ENCODE results near the gene AMHR2.
"Not testable (repeated sequence)": the region's sequence is repeated elsewhere in the genome, so short reads cannot be mapped to it uniquely, and the experiment has no call there.

Gene AMHR2

DNA sequence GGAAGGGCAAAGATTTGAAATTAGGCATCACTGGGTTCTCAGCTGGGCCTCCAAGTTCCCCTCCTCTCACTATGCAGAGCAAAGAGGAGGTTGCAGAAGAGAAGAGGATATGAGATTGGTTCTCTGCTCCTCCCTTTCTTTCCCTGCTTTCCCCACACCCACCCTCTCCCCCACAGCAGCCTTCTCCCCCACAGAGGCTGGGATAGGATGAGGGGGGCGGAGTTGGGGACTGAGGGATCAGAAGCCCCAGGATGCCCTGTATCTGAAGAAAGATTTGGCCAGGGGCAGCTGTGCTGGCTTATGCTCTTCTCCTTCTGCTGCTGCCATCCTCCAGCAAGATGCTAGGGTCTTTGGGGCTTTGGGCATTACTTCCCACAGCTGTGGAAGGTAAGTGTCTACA is at the start of gene AMHR2:
AMHR2 (plus strand) TSS at position 259 of the 400 bp plus-strand sequence; CDS start at position 339, 80 bp downstream.
- Mint-ChIP-seq H3K27ac (peak within 1 kb of the TSS; percentile 50), H3K36me3 (no peaks in the 10 kb centered on the region), H3K4me1 (peaks cover 22% of the 10 kb centered on the region), H3K4me3 (no peak within 1 kb of the TSS), H3K9me3 (no peaks in the 10 kb centered on the region)
- DNase-seq (ENCODE audit: low spot score in 2 of 2) (no peak), ATAC-seq (no peak)

DNA sequence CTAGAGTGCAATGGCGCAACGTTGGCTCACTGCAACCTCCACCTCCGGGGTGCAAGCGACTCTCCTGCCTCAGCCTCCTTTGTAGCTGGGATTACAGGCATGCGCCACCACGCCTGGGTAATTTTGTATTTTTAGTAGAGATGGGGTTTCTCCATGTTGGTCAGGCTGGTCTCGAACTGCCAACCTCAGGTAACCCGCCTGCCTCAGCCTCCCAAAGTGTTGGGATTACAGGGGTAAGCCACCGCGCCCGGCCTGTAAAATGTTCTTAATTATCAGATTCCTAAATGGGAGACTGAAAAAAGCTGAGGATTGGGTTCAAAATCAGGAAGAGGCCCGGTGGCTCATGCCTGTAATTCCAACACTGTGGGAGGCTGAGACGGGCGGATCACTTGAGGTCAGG is 49.4 kb upstream of the AMHR2 start:
- not testable (repeated sequence) for DNase-seq (ENCODE audit: low spot score in 2 of 2); H3K36me3 Mint-ChIP-seq; H3K4me3 Mint-ChIP-seq; ATAC-seq; H3K9me3 Mint-ChIP-seq
- H3K27ac Mint-ChIP-seq, result peak overlapping the region; percentile 54
- H3K4me1 Mint-ChIP-seq, result peaks cover 25% of the 10 kb centered on the region

DNA sequence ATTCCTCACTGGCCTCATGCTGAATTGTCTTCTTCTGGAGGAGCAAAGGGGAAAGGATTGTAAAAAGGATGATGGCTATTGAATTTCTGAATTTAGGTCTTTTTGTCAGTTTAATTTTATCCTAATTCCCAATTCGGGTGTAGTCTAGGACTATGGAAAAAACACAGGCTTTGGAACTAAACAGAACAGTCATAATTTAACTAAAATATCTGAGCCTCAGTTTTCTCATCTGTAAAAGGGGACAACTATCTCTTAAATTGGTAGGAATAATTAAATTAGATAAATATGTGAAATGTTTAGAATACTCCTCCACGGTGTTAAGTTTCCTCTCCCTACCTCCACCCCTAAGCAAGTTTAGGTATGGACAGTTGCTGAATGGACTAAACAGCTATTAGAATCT is 46.9 kb upstream of the AMHR2 start:
- Mint-ChIP-seq H3K36me3 (peaks cover 14% of the 10 kb centered on the region), H3K9me3 (no peaks in the 10 kb centered on the region), H3K4me1 (peaks cover 23% of the 10 kb centered on the region), H3K4me3 (no peak overlapping the region), H3K27ac (peak overlapping the region; percentile 26)
- DNase-seq (ENCODE audit: low spot score in 2 of 2) (no peak), ATAC-seq (no peak)

DNA sequence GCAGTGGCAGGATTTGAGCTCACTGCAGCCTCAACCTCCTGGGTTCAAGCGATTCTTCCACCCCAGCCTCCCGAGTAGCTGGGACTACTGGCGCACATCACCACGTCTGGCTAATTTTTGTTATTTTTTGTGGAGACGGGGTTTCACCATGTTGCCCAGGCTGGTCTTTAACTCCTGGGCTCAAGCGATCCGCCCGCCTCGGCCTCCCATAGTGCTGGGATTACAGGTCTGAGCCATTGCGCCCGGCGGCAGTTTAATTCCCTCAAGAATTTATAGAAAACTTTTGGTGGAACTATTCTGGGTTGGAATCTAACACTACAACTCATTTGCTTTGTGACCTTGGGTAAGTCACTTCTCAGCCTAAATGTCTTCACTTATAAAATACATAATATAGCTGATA is 45.4 kb upstream of the AMHR2 start:
- Mint-ChIP-seq H3K9me3 (no peaks in the 10 kb centered on the region), H3K4me1 (peaks cover 26% of the 10 kb centered on the region), H3K36me3 (peaks cover 29% of the 10 kb centered on the region), H3K27ac (no peak overlapping the region), H3K4me3 (no peak overlapping the region)
- DNase-seq (ENCODE audit: low spot score in 2 of 2), result no peak
- no peak for ATAC-seq

DNA sequence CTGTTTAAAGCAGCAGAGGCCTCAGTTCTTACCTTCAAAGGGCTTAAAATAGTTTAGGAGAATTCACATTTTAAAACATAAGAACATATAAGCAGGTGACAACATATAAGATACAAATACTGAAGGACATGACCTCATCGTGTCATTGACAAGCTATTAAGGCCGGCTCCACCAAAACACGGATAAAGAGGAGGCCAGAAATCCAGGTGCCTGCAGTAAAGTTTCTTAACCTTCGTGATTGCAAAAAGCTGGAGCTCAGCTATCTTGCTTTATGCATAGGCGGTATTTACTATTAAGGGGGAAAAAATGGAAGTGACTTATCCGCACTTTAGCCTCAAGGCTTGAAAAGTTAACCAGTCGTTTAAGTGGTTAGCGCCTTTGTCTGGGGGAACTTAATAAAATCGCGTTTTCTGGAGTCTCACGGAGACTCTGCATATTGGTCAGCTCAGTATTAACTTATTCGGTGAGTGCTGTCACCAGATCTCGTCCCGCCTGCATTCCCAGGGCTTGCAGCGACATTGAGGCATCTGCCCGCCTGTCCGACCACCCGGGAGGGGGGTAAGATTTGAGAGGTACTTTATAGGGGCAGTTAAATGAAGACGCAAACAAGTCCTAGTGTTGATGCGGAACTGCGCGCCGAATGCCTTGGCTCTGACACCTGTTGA is 44.8 kb upstream of the AMHR2 start:
- ATAC-seq (no peak), DNase-seq (ENCODE audit: low spot score in 2 of 2) (no peak)
- Mint-ChIP-seq H3K4me3 (no peak overlapping the region), H3K36me3 (peaks cover 35% of the 10 kb centered on the region), H3K4me1 (peaks cover 33% of the 10 kb centered on the region), H3K9me3 (no peaks in the 10 kb centered on the region), H3K27ac (no peak overlapping the region)

DNA sequence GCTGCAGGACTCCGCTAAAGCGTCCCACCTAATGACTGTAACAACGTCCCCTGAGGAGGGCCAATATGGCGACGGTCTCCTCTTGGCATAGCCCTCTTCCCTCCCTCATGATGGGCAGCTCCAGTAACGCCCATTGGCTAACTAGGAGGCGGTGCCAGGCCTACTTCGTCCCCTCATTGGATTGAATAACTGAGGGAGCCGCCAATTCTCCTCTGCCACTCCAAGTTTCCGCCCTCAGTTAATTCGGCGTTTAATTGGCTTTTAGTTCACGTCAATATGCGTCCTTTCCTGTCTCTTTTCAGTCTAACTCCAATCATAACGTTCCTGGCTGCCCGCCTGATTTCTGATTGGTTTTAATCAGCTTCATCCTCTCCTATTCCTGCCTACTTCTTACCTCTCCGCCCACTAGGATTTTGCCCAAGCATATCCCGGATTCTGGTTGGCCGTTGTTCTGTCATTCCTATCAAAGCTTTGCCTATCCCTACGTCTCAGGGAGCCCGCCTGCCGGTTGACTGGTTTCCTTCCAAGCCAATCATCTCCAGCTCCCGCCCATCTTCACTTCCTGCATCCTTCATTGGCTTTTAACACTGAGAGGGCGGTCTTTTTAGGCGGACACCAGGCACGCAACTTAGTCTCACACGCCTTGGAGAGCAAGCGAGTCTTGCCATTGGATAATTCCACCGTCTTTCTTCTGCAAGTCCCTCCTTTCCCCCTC is 44.1 kb upstream of the AMHR2 start:
- DNase-seq (ENCODE audit: low spot score in 2 of 2) (peak; percentile 95 to 99), ATAC-seq (peak; percentile 84)
- Mint-ChIP-seq H3K27ac (no peak overlapping the region), H3K9me3 (no peaks in the 10 kb centered on the region), H3K4me3 (no peak overlapping the region), H3K36me3 (peaks cover 42% of the 10 kb centered on the region), H3K4me1 (peaks cover 34% of the 10 kb centered on the region)

DNA sequence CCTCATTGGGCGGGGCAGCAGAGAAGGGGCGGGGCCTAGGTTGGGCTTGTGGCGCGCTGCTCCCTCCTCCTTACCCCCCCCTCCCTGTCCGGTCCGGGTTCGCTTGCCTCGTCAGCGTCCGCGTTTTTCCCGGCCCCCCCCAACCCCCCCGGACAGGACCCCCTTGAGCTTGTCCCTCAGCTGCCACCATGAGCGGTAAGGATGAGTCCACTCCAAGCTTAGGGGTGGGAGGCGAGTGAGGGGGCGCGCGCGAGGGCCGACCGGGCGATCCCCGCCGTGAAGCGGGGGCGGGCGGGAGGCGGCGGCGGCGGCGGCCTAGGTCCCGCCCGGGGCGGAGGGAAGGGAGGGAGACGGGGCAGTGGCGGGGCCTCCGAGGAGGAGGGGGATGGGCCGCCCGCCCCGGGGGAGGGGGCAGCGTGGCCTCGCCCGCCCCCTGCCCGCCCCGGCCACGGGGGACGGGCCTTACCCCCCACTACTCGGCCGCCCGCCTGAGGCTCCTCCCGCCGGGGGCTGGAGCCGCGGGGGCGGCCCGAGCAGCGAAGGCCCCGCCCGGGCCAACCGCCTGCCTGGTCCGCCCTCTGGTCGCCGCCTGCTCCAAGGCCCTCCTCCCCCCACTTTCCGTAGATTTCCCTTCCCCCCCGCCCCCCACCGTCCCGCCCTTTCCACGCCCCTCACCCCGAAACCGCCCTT is 43.4 kb upstream of the AMHR2 start, which contains the start of gene SP1:
SP1 (plus strand) TSS at position 73 of the 690 bp plus-strand sequence; CDS start at position 189, 116 bp downstream.
- H3K27ac Mint-ChIP-seq, result no peak within 1 kb of the TSS
- peaks cover 49% of the 10 kb centered on the region for H3K36me3 Mint-ChIP-seq
- peaks cover 34% of the 10 kb centered on the region for H3K4me1 Mint-ChIP-seq
- DNase-seq (ENCODE audit: low spot score in 2 of 2), result peak in 1 of 2 donors; percentile 78
- H3K9me3 Mint-ChIP-seq, result no peaks in the 10 kb centered on the region
- peak; percentile 71 for ATAC-seq
- H3K4me3 Mint-ChIP-seq, result no peak within 1 kb of the TSS

DNA sequence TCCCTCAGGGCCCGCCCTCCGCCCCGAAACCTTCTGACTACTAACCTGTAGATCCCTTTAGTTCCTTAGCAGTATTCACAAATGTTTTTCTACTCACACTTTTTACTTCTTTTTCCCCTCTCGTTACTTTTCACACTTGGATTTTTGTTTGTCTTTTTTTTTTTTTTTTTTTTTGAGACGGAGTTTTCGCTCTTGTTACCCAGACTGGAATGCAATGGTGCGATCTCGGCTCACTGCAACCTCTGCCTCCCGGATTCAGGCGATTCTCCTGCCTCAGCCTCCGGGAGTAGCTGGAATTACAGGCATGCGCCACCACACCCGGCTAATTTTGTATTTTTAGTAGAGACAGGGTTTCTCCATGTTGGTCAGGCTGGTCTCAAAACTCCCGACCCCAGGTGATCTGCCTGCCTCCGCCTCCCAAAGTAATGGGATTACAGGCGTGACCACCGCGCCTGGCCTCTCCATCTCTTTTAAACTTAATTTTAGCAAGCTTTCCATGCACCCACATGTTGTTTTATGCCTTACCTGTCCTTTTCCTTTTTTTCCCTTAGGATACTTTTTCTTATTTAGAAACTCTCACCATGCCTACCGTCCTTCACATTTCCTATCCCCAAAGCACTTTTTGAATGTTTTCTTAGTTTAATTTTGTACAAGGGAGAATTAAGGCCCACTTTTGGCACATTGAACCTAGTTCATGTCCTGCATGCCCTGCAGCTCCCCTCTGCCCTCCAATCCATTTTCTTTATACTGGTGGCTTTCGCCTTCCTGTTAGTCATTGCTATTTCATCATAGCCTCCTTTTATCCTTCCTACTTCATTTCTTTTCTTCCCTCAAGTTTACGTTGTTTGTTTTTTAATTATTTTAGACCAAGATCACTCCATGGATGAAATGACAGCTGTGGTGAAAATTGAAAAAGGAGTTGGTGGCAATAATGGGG is 42.6 kb upstream of the AMHR2 start:
- ATAC-seq, result no peak
- no peaks in the 10 kb centered on the region for H3K9me3 Mint-ChIP-seq

DNA sequence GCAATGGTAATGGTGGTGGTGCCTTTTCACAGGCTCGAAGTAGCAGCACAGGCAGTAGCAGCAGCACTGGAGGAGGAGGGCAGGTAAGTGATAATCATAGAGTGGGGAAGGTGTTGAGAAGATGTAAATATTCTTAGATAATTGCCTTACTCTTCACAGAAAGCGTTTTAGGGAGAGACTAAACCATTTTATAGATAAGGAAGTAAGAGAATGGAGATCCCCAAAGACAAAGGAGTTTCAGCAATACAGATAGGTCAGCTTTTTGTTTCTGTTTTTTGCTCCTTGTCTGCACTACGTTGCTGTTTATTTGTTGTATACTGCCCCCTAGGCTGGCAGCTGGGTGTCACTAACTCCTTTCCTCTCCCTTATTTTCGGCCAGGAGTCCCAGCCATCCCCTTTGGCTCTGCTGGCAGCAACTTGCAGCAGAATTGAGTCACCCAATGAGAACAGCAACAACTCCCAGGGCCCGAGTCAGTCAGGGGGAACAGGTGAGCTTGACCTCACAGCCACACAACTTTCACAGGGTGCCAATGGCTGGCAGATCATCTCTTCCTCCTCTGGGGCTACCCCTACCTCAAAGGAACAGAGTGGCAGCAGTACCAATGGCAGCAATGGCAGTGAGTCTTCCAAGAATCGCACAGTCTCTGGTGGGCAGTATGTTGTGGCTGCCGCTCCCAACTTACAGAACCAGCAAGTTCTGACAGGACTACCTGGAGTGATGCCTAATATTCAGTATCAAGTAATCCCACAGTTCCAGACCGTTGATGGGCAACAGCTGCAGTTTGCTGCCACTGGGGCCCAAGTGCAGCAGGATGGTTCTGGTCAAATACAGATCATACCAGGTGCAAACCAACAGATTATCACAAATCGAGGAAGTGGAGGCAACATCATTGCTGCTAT is 41.7 kb upstream of the AMHR2 start:
- no peaks in the 10 kb centered on the region for H3K9me3 Mint-ChIP-seq
- peaks cover 44% of the 10 kb centered on the region for H3K4me1 Mint-ChIP-seq
- H3K27ac Mint-ChIP-seq, result peak overlapping the region; percentile 54
- ATAC-seq (no peak), DNase-seq (ENCODE audit: low spot score in 2 of 2) (peak in 1 of 2 donors; percentile 61)
- H3K36me3 Mint-ChIP-seq, result peaks cover 66% of the 10 kb centered on the region
- H3K4me3 Mint-ChIP-seq, result no peak overlapping the region

More for the DNA sequence above, 42.6 kb upstream of the AMHR2 start:
- Mint-ChIP-seq H3K36me3 (peaks cover 57% of the 10 kb centered on the region), H3K4me3 (no peak overlapping the region), H3K27ac (no peak overlapping the region), H3K4me1 (peaks cover 37% of the 10 kb centered on the region)
- no peak for DNase-seq (ENCODE audit: low spot score in 2 of 2)

DNA sequence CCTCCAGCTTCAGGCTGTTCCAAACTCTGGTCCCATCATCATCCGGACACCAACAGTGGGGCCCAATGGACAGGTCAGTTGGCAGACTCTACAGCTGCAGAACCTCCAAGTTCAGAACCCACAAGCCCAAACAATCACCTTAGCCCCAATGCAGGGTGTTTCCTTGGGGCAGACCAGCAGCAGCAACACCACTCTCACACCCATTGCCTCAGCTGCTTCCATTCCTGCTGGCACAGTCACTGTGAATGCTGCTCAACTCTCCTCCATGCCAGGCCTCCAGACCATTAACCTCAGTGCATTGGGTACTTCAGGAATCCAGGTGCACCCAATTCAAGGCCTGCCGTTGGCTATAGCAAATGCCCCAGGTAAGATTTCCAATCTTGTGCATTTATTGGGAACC is 40.4 kb upstream of the AMHR2 start:
- DNase-seq (ENCODE audit: low spot score in 2 of 2) (no peak), ATAC-seq (no peak)
- H3K9me3 Mint-ChIP-seq, result no peaks in the 10 kb centered on the region
- no peak overlapping the region for H3K4me3 Mint-ChIP-seq
- H3K36me3 Mint-ChIP-seq, result peaks cover 79% of the 10 kb centered on the region
- H3K4me1 Mint-ChIP-seq, result peaks cover 47% of the 10 kb centered on the region
- H3K27ac Mint-ChIP-seq, result peak overlapping the region; percentile 54

DNA sequence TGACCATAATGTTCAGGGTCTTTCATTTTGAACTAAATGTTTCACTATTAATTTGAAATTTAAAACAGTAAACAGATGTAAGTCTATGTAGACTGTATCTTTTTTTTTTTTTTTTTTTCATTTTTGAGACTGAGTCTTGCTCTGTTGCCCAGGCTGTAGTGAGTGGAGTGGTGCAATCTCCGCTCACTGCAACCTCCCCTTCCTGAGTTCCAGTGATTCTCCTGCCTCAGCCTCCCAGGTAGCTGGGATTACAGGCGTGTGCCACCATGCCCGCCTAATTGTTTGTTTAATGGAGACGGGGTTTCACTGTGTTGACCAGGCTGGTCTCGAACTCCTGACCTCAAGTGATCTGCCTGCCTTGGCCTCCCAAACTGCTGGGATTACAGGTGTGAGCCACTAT is 37.3 kb upstream of the AMHR2 start:
- H3K9me3 Mint-ChIP-seq; DNase-seq (ENCODE audit: low spot score in 2 of 2); ATAC-seq: not testable (repeated sequence)
- peaks cover 60% of the 10 kb centered on the region for H3K4me1 Mint-ChIP-seq
- H3K4me3 Mint-ChIP-seq, result peak overlapping the region; percentile 46
- H3K27ac Mint-ChIP-seq, result peak overlapping the region; percentile 54
- peaks cover 100% of the 10 kb centered on the region for H3K36me3 Mint-ChIP-seq

DNA sequence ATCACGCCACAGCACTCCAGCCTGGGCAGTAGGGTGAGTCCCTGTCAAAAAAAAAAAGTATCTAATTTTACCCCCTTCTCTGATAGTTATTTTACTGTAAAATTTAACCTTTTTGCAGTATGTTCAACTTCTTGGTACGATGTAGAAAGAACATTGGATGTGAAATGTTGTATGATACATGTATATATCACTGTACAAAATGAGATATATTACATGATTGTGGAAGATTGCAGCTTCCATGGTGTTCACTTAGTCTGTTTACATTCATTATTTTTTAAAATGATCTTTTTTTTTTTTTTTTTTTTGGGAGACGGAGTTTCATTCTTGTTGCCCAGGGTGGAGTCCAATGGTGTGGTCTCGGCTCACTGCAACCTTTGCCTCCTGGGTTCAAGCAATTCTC is 34.7 kb upstream of the AMHR2 start:
- ATAC-seq, result no peak
- DNase-seq (ENCODE audit: low spot score in 2 of 2), result no peak
- peaks cover 40% of the 10 kb centered on the region for H3K4me1 Mint-ChIP-seq
- no peak overlapping the region for H3K27ac Mint-ChIP-seq
- H3K4me3 Mint-ChIP-seq, result peak overlapping the region; percentile 3
- H3K36me3 Mint-ChIP-seq, result peaks cover 98% of the 10 kb centered on the region
- H3K9me3 Mint-ChIP-seq, result no peaks in the 10 kb centered on the region

DNA sequence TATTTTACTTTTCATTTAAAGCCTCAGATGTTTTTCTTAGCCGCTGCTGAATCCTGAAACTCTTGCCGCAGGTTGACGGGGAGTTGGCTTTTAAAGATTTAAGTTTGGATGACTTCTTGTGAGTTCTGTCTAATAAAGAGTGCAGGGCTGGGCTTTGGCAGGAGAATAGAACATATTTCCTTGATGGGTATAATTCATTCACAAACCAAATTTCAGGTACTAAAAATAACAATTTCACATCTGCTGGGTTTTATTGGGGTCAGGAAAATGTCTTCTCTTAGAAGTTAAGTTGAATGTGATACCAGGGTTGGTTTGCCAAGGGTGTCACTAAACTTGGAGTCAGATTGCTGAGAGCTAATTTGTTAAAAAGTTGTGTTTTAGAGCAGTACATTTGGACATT is 34.0 kb upstream of the AMHR2 start:
- peak overlapping the region; percentile 3 for H3K4me3 Mint-ChIP-seq

DNA sequence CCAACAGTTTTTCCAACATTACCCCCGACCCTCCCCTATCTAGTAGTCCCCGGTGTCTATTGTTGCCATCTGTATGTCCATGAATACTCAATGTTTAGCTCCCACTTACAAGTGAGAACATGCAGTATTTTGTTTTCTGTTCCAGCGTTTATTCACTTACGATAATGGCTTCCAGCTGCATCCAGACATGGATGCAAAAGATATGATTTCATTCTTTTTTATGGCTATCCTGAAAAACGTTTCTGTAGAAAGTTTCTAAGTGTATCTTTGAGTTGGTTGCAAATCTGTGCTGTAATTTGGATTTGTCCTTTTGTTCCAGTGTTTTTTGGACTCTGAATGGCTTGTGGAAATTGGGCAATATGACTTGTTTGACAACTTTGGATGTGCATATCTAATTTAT is 31.9 kb upstream of the AMHR2 start:
- DNase-seq (ENCODE audit: low spot score in 2 of 2) (no peak), ATAC-seq (no peak)
- Mint-ChIP-seq H3K4me1 (peaks cover 30% of the 10 kb centered on the region), H3K4me3 (no peak overlapping the region), H3K27ac (no peak overlapping the region), H3K9me3 (no peaks in the 10 kb centered on the region), H3K36me3 (peaks cover 96% of the 10 kb centered on the region)

More for the DNA sequence above, 34.0 kb upstream of the AMHR2 start:
- DNase-seq (ENCODE audit: low spot score in 2 of 2) (no peak), ATAC-seq (no peak)
- Mint-ChIP-seq H3K4me1 (peaks cover 39% of the 10 kb centered on the region), H3K9me3 (no peaks in the 10 kb centered on the region), H3K27ac (peak overlapping the region; percentile 50), H3K36me3 (peaks cover 98% of the 10 kb centered on the region)
